HG03025 (cell line): Measurements from ENCODE around the gene SLC7A1.

Experiments
- ATAC-seq: cut with Tn5 transposase; IDR thresholded peaks from one replicate; pipeline ENCODE4 v1.9.1; 2021; ENCODE audit warnings: mild to moderate bottlenecking, moderate library complexity; ENCODE audit not compliant: unreplicated experiment, low FRiP score

Gene SLC7A1

GRCh38 chr13:29562786-29563438 lies 32.6 kb downstream of the SLC7A1 start:
- no peak for ATAC-seq

GRCh38 chr13:29561918-29562317 lies 33.6 kb downstream of the SLC7A1 start:
- ATAC-seq, result no peak

- ATAC-seq, result no peak
Observed at GRCh38 chr13:29556742-29557141, 38.7 kb downstream of the SLC7A1 start.

GRCh38 chr13:29551214-29551613 lies 44.3 kb downstream of the SLC7A1 start:
- no peak for ATAC-seq

- ATAC-seq, result no peak
Observed at GRCh38 chr13:29550430-29550988, 45.0 kb downstream of the SLC7A1 start.

GRCh38 chr13:29548722-29549121 lies 46.8 kb downstream of the SLC7A1 start:
- ATAC-seq, result no peak

- ATAC-seq, result no peak
Observed at GRCh38 chr13:29547153-29547552, 48.3 kb downstream of the SLC7A1 start.

GRCh38 chr13:29546662-29547061 lies 48.8 kb downstream of the SLC7A1 start:
- ATAC-seq, result no peak

- ATAC-seq, result no peak
Observed at GRCh38 chr13:29545988-29546387, 49.5 kb downstream of the SLC7A1 start.

GRCh38 chr13:29543230-29544215 lies 52.0 kb downstream of the SLC7A1 start:
- ATAC-seq, result peak; percentile 94

- no peak for ATAC-seq
Observed at GRCh38 chr13:29542381-29542780, 53.1 kb downstream of the SLC7A1 start.

GRCh38 chr13:29541400-29541799 lies 54.1 kb downstream of the SLC7A1 start:
- ATAC-seq, result no peak

- no peak for ATAC-seq
Observed at GRCh38 chr13:29540799-29541198, 54.7 kb downstream of the SLC7A1 start.

GRCh38 chr13:29540334-29540733 lies 55.2 kb downstream of the SLC7A1 start:
- ATAC-seq, result no peak

- ATAC-seq, result no peak
Observed at GRCh38 chr13:29539856-29540255, 55.6 kb downstream of the SLC7A1 start.

- ATAC-seq, result no peak
Observed at GRCh38 chr13:29538652-29539040, 56.8 kb downstream of the SLC7A1 start.

GRCh38 chr13:29537736-29538651 lies 57.5 kb downstream of the SLC7A1 start:
- no peak for ATAC-seq

- ATAC-seq, result no peak
Observed at GRCh38 chr13:29536853-29537252, 58.6 kb downstream of the SLC7A1 start.

- no peak for ATAC-seq
Observed at GRCh38 chr13:29535663-29536655, 59.5 kb downstream of the SLC7A1 start.
